Measurements from ENCODE around the gene CERS3. TPM values are rescaled to one million over a fixed set of nuclear protein-coding genes. Genes with fewer than 3 reads are reported as not detected.
A peak's percentile ranks its signal among the peaks of the same experiment; 100 is the strongest.

Gene CERS3
- total and polyA plus RNA-seq, 4 donors, result not detected

GRCh38 chr15:100439514-100439913 lies 89.2 kb downstream of the CERS3 start:
- no peaks in the 10 kb centered on the region for H3K4me1 ChIP-seq (ENCODE audit: control insufficient read depth in 1 of 2, insufficient read depth in 2 of 2, low read length in 2 of 2)
- H3K4me3 ChIP-seq (ENCODE audit: low read length in 2 of 2), result no peak overlapping the region
- DNase-seq (no peak), ATAC-seq (ENCODE audit: low FRiP score) (no peak)
- H3K36me3 ChIP-seq (ENCODE audit: control insufficient read depth in 1 of 2, insufficient read depth in 2 of 2, low read length in 1 of 2), result no peaks in the 10 kb centered on the region
- no peak overlapping the region for H3K27ac ChIP-seq (ENCODE audit: low read depth in 1 of 2, low read length in 2 of 2)
- WGBS, 2 donors, result 61 to 67% methylated on average over 4 of the region's 4 CpGs
- no peaks in the 10 kb centered on the region for H3K9me3 ChIP-seq (ENCODE audit: control insufficient read depth, low read length)
- no peaks in the 10 kb centered on the region for H3K27me3 ChIP-seq (ENCODE audit: control insufficient read depth in 1 of 2, insufficient read depth in 2 of 2, low read length in 1 of 2)
- intact Hi-C loops (cut with DNase I), result no loop called here

- Histone ChIP-seq H3K36me3 (ENCODE audit: control insufficient read depth in 1 of 2, insufficient read depth in 2 of 2, low read length in 1 of 2) (no peaks in the 10 kb centered on the region), H3K27me3 (ENCODE audit: control insufficient read depth in 1 of 2, insufficient read depth in 2 of 2, low read length in 1 of 2) (no peaks in the 10 kb centered on the region), H3K4me1 (ENCODE audit: control insufficient read depth in 1 of 2, insufficient read depth in 2 of 2, low read length in 2 of 2) (no peaks in the 10 kb centered on the region), H3K4me3 (ENCODE audit: low read length in 2 of 2) (no peak overlapping the region), H3K9me3 (ENCODE audit: control insufficient read depth, low read length) (no peaks in the 10 kb centered on the region), H3K27ac (ENCODE audit: low read depth in 1 of 2, low read length in 2 of 2) (no peak overlapping the region)
- ATAC-seq (ENCODE audit: low FRiP score), result no peak
- WGBS, 2 donors, result 12 to 23% methylated on average over 2 of the region's 2 CpGs
- peak; percentile 69 to 80 for DNase-seq
- intact Hi-C loops (cut with DNase I), result no loop called here
Observed at GRCh38 chr15:100438570-100438969, 90.2 kb downstream of the CERS3 start.

GRCh38 chr15:100437261-100437660 lies 91.5 kb downstream of the CERS3 start:
- H3K4me1 ChIP-seq (ENCODE audit: control insufficient read depth in 1 of 2, insufficient read depth in 2 of 2, low read length in 2 of 2), result no peaks in the 10 kb centered on the region

GRCh38 chr15:100434561-100434960 lies 94.2 kb downstream of the CERS3 start:
- H3K4me3 ChIP-seq (ENCODE audit: low read length in 2 of 2), result no peak overlapping the region
- intact Hi-C loops (cut with DNase I), result no loop called here
- 87 to 88% methylated on average over 6 of the region's 6 CpGs for WGBS, 2 donors
- no peaks in the 10 kb centered on the region for H3K27me3 ChIP-seq (ENCODE audit: control insufficient read depth in 1 of 2, insufficient read depth in 2 of 2, low read length in 1 of 2)
- ATAC-seq (ENCODE audit: low FRiP score) (no peak), DNase-seq (no peak)
- no peak overlapping the region for H3K27ac ChIP-seq (ENCODE audit: low read depth in 1 of 2, low read length in 2 of 2)
- no peaks in the 10 kb centered on the region for H3K4me1 ChIP-seq (ENCODE audit: control insufficient read depth in 1 of 2, insufficient read depth in 2 of 2, low read length in 2 of 2)
- H3K9me3 ChIP-seq (ENCODE audit: control insufficient read depth, low read length), result no peaks in the 10 kb centered on the region
- no peaks in the 10 kb centered on the region for H3K36me3 ChIP-seq (ENCODE audit: control insufficient read depth in 1 of 2, insufficient read depth in 2 of 2, low read length in 1 of 2)

More at GRCh38 chr15:100437261-100437660, 91.5 kb downstream of the CERS3 start:
- Histone ChIP-seq H3K36me3 (ENCODE audit: control insufficient read depth in 1 of 2, insufficient read depth in 2 of 2, low read length in 1 of 2) (no peaks in the 10 kb centered on the region), H3K9me3 (ENCODE audit: control insufficient read depth, low read length) (no peaks in the 10 kb centered on the region), H3K4me3 (ENCODE audit: low read length in 2 of 2) (no peak overlapping the region), H3K27me3 (ENCODE audit: control insufficient read depth in 1 of 2, insufficient read depth in 2 of 2, low read length in 1 of 2) (no peaks in the 10 kb centered on the region), H3K27ac (ENCODE audit: low read depth in 1 of 2, low read length in 2 of 2) (no peak overlapping the region)
- DNase-seq (no peak), ATAC-seq (ENCODE audit: low FRiP score) (no peak)
- intact Hi-C loops (cut with DNase I), result no loop called here
- 82 to 87% methylated on average over 3 of the region's 3 CpGs for WGBS, 2 donors

- Histone ChIP-seq H3K36me3 (ENCODE audit: control insufficient read depth in 1 of 2, insufficient read depth in 2 of 2, low read length in 1 of 2) (no peaks in the 10 kb centered on the region), H3K4me1 (ENCODE audit: control insufficient read depth in 1 of 2, insufficient read depth in 2 of 2, low read length in 2 of 2) (no peaks in the 10 kb centered on the region), H3K27me3 (ENCODE audit: control insufficient read depth in 1 of 2, insufficient read depth in 2 of 2, low read length in 1 of 2) (no peaks in the 10 kb centered on the region), H3K4me3 (ENCODE audit: low read length in 2 of 2) (no peak overlapping the region), H3K9me3 (ENCODE audit: control insufficient read depth, low read length) (no peaks in the 10 kb centered on the region), H3K27ac (ENCODE audit: low read depth in 1 of 2, low read length in 2 of 2) (no peak overlapping the region)
- intact Hi-C loops (cut with DNase I), result no loop called here
- ATAC-seq (ENCODE audit: low FRiP score) (no peak), DNase-seq (no peak)
- 81 to 86% methylated on average over 8 of the region's 8 CpGs for WGBS, 2 donors
Observed at GRCh38 chr15:100434038-100434437, 94.7 kb downstream of the CERS3 start.

GRCh38 chr15:100433304-100433703 lies 95.4 kb downstream of the CERS3 start:
- intact Hi-C loops (cut with DNase I), result no loop called here
- H3K36me3 ChIP-seq (ENCODE audit: control insufficient read depth in 1 of 2, insufficient read depth in 2 of 2, low read length in 1 of 2), result peaks cover 0 to 3% of the 10 kb centered on the region in 2 donors
- no peaks in the 10 kb centered on the region for H3K4me1 ChIP-seq (ENCODE audit: control insufficient read depth in 1 of 2, insufficient read depth in 2 of 2, low read length in 2 of 2)
- no peak for ATAC-seq (ENCODE audit: low FRiP score)
- H3K27me3 ChIP-seq (ENCODE audit: control insufficient read depth in 1 of 2, insufficient read depth in 2 of 2, low read length in 1 of 2), result no peaks in the 10 kb centered on the region
- DNase-seq, result no peak
- no peak overlapping the region for H3K27ac ChIP-seq (ENCODE audit: low read depth in 1 of 2, low read length in 2 of 2)
- no peaks in the 10 kb centered on the region for H3K9me3 ChIP-seq (ENCODE audit: control insufficient read depth, low read length)
- no peak overlapping the region for H3K4me3 ChIP-seq (ENCODE audit: low read length in 2 of 2)
- WGBS, 2 donors, result 88 to 94% methylated on average over 2 of the region's 2 CpGs

GRCh38 chr15:100430411-100430810 lies 98.3 kb downstream of the CERS3 start:
- Histone ChIP-seq H3K27ac (ENCODE audit: low read depth in 1 of 2, low read length in 2 of 2) (no peak overlapping the region), H3K4me1 (ENCODE audit: control insufficient read depth in 1 of 2, insufficient read depth in 2 of 2, low read length in 2 of 2) (no peaks in the 10 kb centered on the region), H3K4me3 (ENCODE audit: low read length in 2 of 2) (no peak overlapping the region), H3K36me3 (ENCODE audit: control insufficient read depth in 1 of 2, insufficient read depth in 2 of 2, low read length in 1 of 2) (peaks cover 0 to 4% of the 10 kb centered on the region in 2 donors), H3K9me3 (ENCODE audit: control insufficient read depth, low read length) (no peaks in the 10 kb centered on the region), H3K27me3 (ENCODE audit: control insufficient read depth in 1 of 2, insufficient read depth in 2 of 2, low read length in 1 of 2) (no peaks in the 10 kb centered on the region)
- intact Hi-C loops (cut with DNase I), result no loop called here
- WGBS, 2 donors, result 36 to 49% methylated on average over 1 of the region's 1 CpG
- ATAC-seq (ENCODE audit: low FRiP score), result no peak
- no peak for DNase-seq

GRCh38 chr15:100429116-100429728 lies 99.5 kb downstream of the CERS3 start:
- WGBS, 2 donors, result 79 to 81% methylated on average over 8 of the region's 8 CpGs
- H3K27me3 ChIP-seq (ENCODE audit: control insufficient read depth in 1 of 2, insufficient read depth in 2 of 2, low read length in 1 of 2), result no peaks in the 10 kb centered on the region
- H3K4me1 ChIP-seq (ENCODE audit: control insufficient read depth in 1 of 2, insufficient read depth in 2 of 2, low read length in 2 of 2), result no peaks in the 10 kb centered on the region
- H3K36me3 ChIP-seq (ENCODE audit: control insufficient read depth in 1 of 2, insufficient read depth in 2 of 2, low read length in 1 of 2), result peaks cover 0 to 4% of the 10 kb centered on the region in 2 donors
- no peak overlapping the region for H3K27ac ChIP-seq (ENCODE audit: low read depth in 1 of 2, low read length in 2 of 2)
- no peak overlapping the region for H3K4me3 ChIP-seq (ENCODE audit: low read length in 2 of 2)
- ATAC-seq (ENCODE audit: low FRiP score) (no peak), DNase-seq (no peak)
- intact Hi-C loops (cut with DNase I), result no loop called here
- peaks cover 5% of the 10 kb centered on the region for H3K9me3 ChIP-seq (ENCODE audit: control insufficient read depth, low read length)

GRCh38 chr15:100426937-100427336 lies 101.8 kb downstream of the CERS3 start:
- Histone ChIP-seq H3K27me3 (ENCODE audit: control insufficient read depth in 1 of 2, insufficient read depth in 2 of 2, low read length in 1 of 2) (no peaks in the 10 kb centered on the region), H3K4me1 (ENCODE audit: control insufficient read depth in 1 of 2, insufficient read depth in 2 of 2, low read length in 2 of 2) (no peaks in the 10 kb centered on the region), H3K4me3 (ENCODE audit: low read length in 2 of 2) (no peak overlapping the region), H3K27ac (ENCODE audit: low read depth in 1 of 2, low read length in 2 of 2) (no peak overlapping the region), H3K36me3 (ENCODE audit: control insufficient read depth in 1 of 2, insufficient read depth in 2 of 2, low read length in 1 of 2) (peaks cover 0 to 4% of the 10 kb centered on the region in 2 donors), H3K9me3 (ENCODE audit: control insufficient read depth, low read length) (peaks cover 7% of the 10 kb centered on the region)
- ATAC-seq (ENCODE audit: low FRiP score) (no peak), DNase-seq (no peak)
- 79 to 81% methylated on average over 10 of the region's 10 CpGs for WGBS, 2 donors
- intact Hi-C loops (cut with DNase I), result no loop called here
